ENCODE measurements around the gene CNN1.

DNA sequence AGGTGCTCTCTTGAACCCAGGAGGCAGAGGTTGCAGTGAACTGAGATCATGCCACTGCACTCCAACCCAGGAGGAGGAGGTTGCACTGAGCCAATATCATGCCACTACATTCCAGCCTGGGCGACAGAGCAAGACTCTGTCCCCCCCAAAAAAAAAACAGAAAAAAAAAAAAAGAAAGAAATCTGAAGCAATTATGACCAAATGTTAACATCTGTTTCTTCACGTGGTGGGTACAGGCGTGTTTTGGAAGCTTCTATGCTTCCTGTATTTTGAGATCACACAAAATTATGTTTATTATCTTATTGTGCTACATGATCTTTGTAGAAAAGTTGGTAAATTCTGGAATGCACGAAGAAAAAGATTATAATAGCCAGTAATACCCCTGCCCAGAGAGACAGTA lies 41.5 kb downstream of the CNN1 start:
- TF ChIP-seq CTCF (IDR thresholded peaks at IDR 0.05) (no peak), TAF1 (IDR thresholded peaks at IDR 0.05; ENCODE audit: borderline replicate concordance, low read depth, low read length) (no peak), MXI1 (IDR thresholded peaks at IDR 0.05; ENCODE audit: low read depth, low read length) (no peak), EP300 (IDR thresholded peaks at IDR 0.05; ENCODE audit: borderline replicate concordance in 1 of 2, low read depth in 1 of 2, low read length in 1 of 2) (no peak), NRF1 (IDR thresholded peaks at IDR 0.05; ENCODE audit: low read depth, low read length) (no peak), TCF12 (IDR thresholded peaks at IDR 0.05) (no peak), GABPA (IDR thresholded peaks at IDR 0.05; ENCODE audit: low read depth) (no peak)
- TF ChIP-seq, protein P1, sequence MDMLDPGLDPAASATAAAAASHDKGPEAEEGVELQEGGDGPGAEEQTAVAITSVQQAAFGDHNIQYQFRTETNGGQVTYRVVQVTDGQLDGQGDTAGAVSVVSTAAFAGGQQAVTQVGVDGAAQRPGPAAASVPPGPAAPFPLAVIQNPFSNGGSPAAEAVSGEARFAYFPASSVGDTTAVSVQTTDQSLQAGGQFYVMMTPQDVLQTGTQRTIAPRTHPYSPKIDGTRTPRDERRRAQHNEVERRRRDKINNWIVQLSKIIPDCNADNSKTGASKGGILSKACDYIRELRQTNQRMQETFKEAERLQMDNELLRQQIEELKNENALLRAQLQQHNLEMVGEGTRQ (IDR thresholded peaks at IDR 0.05; ENCODE audit: borderline replicate concordance, low read depth, low read length) = no peak
